K562 (cell line): ENCODE measurements around the gene CPT1C. TPM values are rescaled to one million over a fixed set of nuclear protein-coding genes. Genes with fewer than 3 reads are reported as not detected.

Experiments
- CTCF ChIP-seq, 3 experiments: IDR thresholded peaks in 2 of 3; conservative IDR thresholded peaks in 1 of 3; 2 replicates each; pipeline ENCODE4 v1.5.1; 2011 to 2012; ENCODE audit warnings: low read length in 3 of 3, mild to moderate bottlenecking in 3 of 3, control low read depth in 2 of 3, improper control_type of control experiment in 1 of 3, inconsistent platforms in 1 of 3, low read depth in 1 of 3, mixed read lengths in 1 of 3, moderate library complexity in 1 of 3; ENCODE audit not compliant: insufficient read depth in 2 of 3
- ETV1 ChIP-seq: fragments of 450-650 bp; conservative IDR thresholded peaks from 2 replicates; pipeline ENCODE4 v1.6.1; 2016; ENCODE audit warnings: missing genetic modification characterization, control low read depth, low read depth, missing compliant biosample characterization
- GABPA ChIP-seq: fragments of 200-800 bp; sonication (Bioruptor generic); conservative IDR thresholded peaks from 2 replicates; pipeline ENCODE4 v1.6.1; 2016; ENCODE audit warnings: low read depth, missing genetic modification characterization, missing compliant biosample characterization
- KDM5B ChIP-seq: fragments of 200-600 bp; sonication (generic); IDR thresholded peaks from 2 replicates; pipeline ENCODE4 v1.6.1; 2012; ENCODE audit warnings: low read depth, mild to moderate bottlenecking, moderate library complexity, low read length, control low read depth, inconsistent platforms; ENCODE audit not compliant: insufficient replicate concordance
- KHSRP ChIP-seq: fragments of 450-650 bp; IDR thresholded peaks from 2 replicates; pipeline ENCODE4 v1.6.1; 2017
- MLLT1 ChIP-seq, 2 experiments: fragments of 450-650 bp; IDR thresholded peaks; 2 replicates each; pipeline ENCODE4 v1.6.1; 2016
- NFE2 ChIP-seq: IDR thresholded peaks from 2 replicates; pipeline ENCODE4 v1.6.1; 2014; ENCODE audit warnings: antibody characterized with exemption, low read depth
- NR2C2 ChIP-seq, 2 experiments: fragments of 200-800 bp in 1 of 2; sonication (Bioruptor generic) in 1 of 2; sonication (generic) in 1 of 2; formaldehyde crosslinking in 1 of 2; IDR thresholded peaks; 2 replicates each; pipeline versions ENCODE4 v1.6.1 to v1.8.0; 2016 to 2022; ENCODE audit warnings: mild to moderate bottlenecking in 1 of 2, missing compliant biosample characterization in 1 of 2, missing genetic modification characterization in 1 of 2, missing genetic modification reagents in 1 of 2
- POLR2H ChIP-seq: IDR thresholded peaks from 2 replicates; pipeline ENCODE4 v1.6.1; 2016; ENCODE audit warnings: missing genetic modification characterization, low read depth, mild to moderate bottlenecking, control low read depth, missing compliant biosample characterization, moderate library complexity
- TCF3 ChIP-seq: sonication (generic); formaldehyde crosslinking; IDR thresholded peaks from 2 replicates; pipeline ENCODE4 v1.4.0; 2020; ENCODE audit warnings: mild to moderate bottlenecking, missing genetic modification reagents
- ZNF124 ChIP-seq: sonication (generic); formaldehyde crosslinking; IDR thresholded peaks from 2 replicates; pipeline ENCODE4 v1.8.1; 2022; ENCODE audit warnings: missing genetic modification reagents
- ZNF212 ChIP-seq: fragments of 450-650 bp; formaldehyde crosslinking; IDR thresholded peaks from 2 replicates; pipeline ENCODE4 v1.4.0; 2020; ENCODE audit warnings: mild to moderate bottlenecking
- polyA plus RNA-seq, 8 experiments: library from polyadenylated mRNA; depleted of rRNA in 4 of 8; stranded (reverse) in 5 of 8; unstranded in 3 of 8; fragments of >200 nt; fragmentation: Nextera tagmentation in 2 of 8; fragmentation: Illumina TruSeq in 1 of 8; extraction: Ambion mirVana in 2 of 8; extraction: Trizol in 1 of 8; gene quantifications; 2 replicates each; pipeline versions ENCODE4 v1.2.1 to v1.2.3, GENCODE V29; 2011 to 2014; ENCODE audit warnings: inconsistent platforms in 1 of 8, missing spikeins in 1 of 8
- total RNA-seq, 7 experiments: library from RNA; depleted of rRNA in 6 of 7; stranded (reverse); fragments of >200 nt in 6 of 7; fragmentation: Illumina TruSeq in 2 of 7; extraction: Trizol in 2 of 7; gene quantifications; 2 replicates each; pipeline versions ENCODE4 v1.2.1 to v1.2.3, GENCODE V29; 2011 to 2021; ENCODE audit warnings: low replicate concordance in 1 of 7
- TF ChIP-seq, protein P1 (sequence below): fragments of 450-650 bp; formaldehyde crosslinking; IDR thresholded peaks from 2 replicates; pipeline ENCODE4 v1.4.0; 2022; ENCODE audit warnings: missing genetic modification characterization
- TF ChIP-seq, protein P2 (sequence below): fragments of 450-650 bp; IDR thresholded peaks from 2 replicates; pipeline ENCODE4 v1.6.1; 2017; ENCODE audit warnings: antibody characterized with exemption, mild to moderate bottlenecking
- TF ChIP-seq, protein P3 (sequence below): sonication (generic); formaldehyde crosslinking; IDR thresholded peaks from 2 replicates; pipeline ENCODE4 v1.4.0; 2020; ENCODE audit warnings: mild to moderate bottlenecking, missing genetic modification reagents

The CPT1C gene
- total and polyA plus RNA-seq, 9 of the 15 experiments (the other 6 are each of a cell fraction or from before 2014, with no cell fraction given): 1.9 to 12.3 (median 3.0) TPM

GRCh38 chr19:49666120-49666444 lies 24.8 kb upstream of the CPT1C start (continued):
- TF ChIP-seq GABPA (no peak), ZNF124 (CRISPR knock-in tag) (no peak), NFE2 (no peak), KHSRP (no peak), NR2C2 (CRISPR knock-in tag; IDR thresholded peaks at IDR 0.05) (no peak), NR2C2 (tag; IDR thresholded peaks at IDR 0.05) (peak; percentile 15; the same call in 1 of the 2 replicates), ETV1 (tag) (no peak), POLR2H (tag) (no peak), ZNF212 (CRISPR knock-in tag) (no peak), MLLT1 (IDR thresholded peaks at IDR 0.05) (no peak), KDM5B (no peak), CTCF (IDR thresholded peaks at IDR 0.05 in 2 of 3, conservative IDR thresholded peaks at IDR 0.05 in 1 of 3; ENCODE audit: insufficient read depth in 2 of 3, low read depth in 1 of 3, low read length in 3 of 3) (peak in 1 of 3 experiments; percentile 11; a peak in 1 of 6 replicates), TCF3 (no peak)
- TF ChIP-seq, protein P1, sequence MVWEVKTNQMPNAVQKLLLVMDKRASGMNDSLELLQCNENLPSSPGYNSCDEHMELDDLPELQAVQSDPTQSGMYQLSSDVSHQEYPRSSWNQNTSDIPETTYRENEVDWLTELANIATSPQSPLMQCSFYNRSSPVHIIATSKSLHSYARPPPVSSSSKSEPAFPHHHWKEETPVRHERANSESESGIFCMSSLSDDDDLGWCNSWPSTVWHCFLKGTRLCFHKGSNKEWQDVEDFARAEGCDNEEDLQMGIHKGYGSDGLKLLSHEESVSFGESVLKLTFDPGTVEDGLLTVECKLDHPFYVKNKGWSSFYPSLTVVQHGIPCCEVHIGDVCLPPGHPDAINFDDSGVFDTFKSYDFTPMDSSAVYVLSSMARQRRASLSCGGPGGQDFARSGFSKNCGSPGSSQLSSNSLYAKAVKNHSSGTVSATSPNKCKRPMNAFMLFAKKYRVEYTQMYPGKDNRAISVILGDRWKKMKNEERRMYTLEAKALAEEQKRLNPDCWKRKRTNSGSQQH (CRISPR knock-in tag): no peak
- TF ChIP-seq, protein P2, sequence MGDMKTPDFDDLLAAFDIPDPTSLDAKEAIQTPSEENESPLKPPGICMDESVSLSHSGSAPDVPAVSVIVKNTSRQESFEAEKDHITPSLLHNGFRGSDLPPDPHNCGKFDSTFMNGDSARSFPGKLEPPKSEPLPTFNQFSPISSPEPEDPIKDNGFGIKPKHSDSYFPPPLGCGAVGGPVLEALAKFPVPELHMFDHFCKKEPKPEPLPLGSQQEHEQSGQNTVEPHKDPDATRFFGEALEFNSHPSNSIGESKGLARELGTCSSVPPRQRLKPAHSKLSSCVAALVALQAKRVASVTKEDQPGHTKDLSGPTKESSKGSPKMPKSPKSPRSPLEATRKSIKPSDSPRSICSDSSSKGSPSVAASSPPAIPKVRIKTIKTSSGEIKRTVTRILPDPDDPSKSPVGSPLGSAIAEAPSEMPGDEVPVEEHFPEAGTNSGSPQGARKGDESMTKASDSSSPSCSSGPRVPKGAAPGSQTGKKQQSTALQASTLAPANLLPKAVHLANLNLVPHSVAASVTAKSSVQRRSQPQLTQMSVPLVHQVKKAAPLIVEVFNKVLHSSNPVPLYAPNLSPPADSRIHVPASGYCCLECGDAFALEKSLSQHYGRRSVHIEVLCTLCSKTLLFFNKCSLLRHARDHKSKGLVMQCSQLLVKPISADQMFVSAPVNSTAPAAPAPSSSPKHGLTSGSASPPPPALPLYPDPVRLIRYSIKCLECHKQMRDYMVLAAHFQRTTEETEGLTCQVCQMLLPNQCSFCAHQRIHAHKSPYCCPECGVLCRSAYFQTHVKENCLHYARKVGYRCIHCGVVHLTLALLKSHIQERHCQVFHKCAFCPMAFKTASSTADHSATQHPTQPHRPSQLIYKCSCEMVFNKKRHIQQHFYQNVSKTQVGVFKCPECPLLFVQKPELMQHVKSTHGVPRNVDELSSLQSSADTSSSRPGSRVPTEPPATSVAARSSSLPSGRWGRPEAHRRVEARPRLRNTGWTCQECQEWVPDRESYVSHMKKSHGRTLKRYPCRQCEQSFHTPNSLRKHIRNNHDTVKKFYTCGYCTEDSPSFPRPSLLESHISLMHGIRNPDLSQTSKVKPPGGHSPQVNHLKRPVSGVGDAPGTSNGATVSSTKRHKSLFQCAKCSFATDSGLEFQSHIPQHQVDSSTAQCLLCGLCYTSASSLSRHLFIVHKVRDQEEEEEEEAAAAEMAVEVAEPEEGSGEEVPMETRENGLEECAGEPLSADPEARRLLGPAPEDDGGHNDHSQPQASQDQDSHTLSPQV: no peak
- TF ChIP-seq, protein P3, sequence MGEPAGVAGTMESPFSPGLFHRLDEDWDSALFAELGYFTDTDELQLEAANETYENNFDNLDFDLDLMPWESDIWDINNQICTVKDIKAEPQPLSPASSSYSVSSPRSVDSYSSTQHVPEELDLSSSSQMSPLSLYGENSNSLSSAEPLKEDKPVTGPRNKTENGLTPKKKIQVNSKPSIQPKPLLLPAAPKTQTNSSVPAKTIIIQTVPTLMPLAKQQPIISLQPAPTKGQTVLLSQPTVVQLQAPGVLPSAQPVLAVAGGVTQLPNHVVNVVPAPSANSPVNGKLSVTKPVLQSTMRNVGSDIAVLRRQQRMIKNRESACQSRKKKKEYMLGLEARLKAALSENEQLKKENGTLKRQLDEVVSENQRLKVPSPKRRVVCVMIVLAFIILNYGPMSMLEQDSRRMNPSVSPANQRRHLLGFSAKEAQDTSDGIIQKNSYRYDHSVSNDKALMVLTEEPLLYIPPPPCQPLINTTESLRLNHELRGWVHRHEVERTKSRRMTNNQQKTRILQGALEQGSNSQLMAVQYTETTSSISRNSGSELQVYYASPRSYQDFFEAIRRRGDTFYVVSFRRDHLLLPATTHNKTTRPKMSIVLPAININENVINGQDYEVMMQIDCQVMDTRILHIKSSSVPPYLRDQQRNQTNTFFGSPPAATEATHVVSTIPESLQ (CRISPR knock-in tag): no peak
